HCEC 1CT (cell line): ENCODE results near the gene PARS2.
A peak's percentile ranks its signal among the peaks of the same experiment; 100 is the strongest.

ENCODE experiments used
- DNase-seq: peaks from one replicate; pipeline ENCODE4 v3.0.0-alpha.2; 2017

Gene PARS2

GRCh38 chr1:54721719-54722118 lies 42.6 kb downstream of the PARS2 start:
- no peak for DNase-seq

GRCh38 chr1:54716299-54717047 lies 47.9 kb downstream of the PARS2 start:
- DNase-seq: peak; percentile 82

- DNase-seq: peak; percentile 83
These were observed 48.6 kb downstream of the PARS2 start, which contains the start of gene TTC4 for GRCh38 chr1:54715493-54716298. Gene TTC4, plus strand, starts transcription at chr1:54715861. Its CDS starts 48 bp downstream, at chr1:54715909.

GRCh38 chr1:54714881-54715492 lies 49.3 kb downstream of the PARS2 start:
- DNase-seq: no peak

- no peak for DNase-seq
These were observed 52.8 kb downstream of the PARS2 start for GRCh38 chr1:54711536-54711935.

GRCh38 chr1:54710841-54711240 lies 53.5 kb downstream of the PARS2 start:
- DNase-seq: no peak

GRCh38 chr1:54710434-54710833 lies 53.9 kb downstream of the PARS2 start:
- DNase-seq: no peak

- DNase-seq: no peak
These were observed 54.6 kb downstream of the PARS2 start for GRCh38 chr1:54709547-54710292.

GRCh38 chr1:54708385-54708784 lies 55.9 kb downstream of the PARS2 start:
- no peak for DNase-seq
